Chondrocyte (in vitro differentiated cells): ENCODE measurements around the gene GPR146. TPM values are rescaled to one million over a fixed set of nuclear protein-coding genes. Genes with fewer than 3 reads are reported as not detected.

Experiments used
- DNase-seq: peaks from one replicate; pipeline ENCODE4 v3.0.0; 2021; ENCODE audit warnings: mixed read lengths, low spot score
- H3K27ac Mint-ChIP-seq: one replicate; pipeline ENCODE4 v1.8.0; 2021; ENCODE audit warnings: mild to moderate bottlenecking, moderate library complexity, mixed read lengths; ENCODE audit not compliant: unreplicated experiment
- H3K27me3 Mint-ChIP-seq: 2 replicates; pipeline ENCODE4 v1.8.0; 2021; ENCODE audit warnings: low read depth, mixed read lengths
- H3K36me3 Mint-ChIP-seq: 2 replicates; pipeline ENCODE4 v1.8.0; 2021; ENCODE audit warnings: low read depth, mixed read lengths
- H3K4me1 Mint-ChIP-seq: 2 replicates; pipeline ENCODE4 v1.8.0; 2021; ENCODE audit warnings: low read depth, mild to moderate bottlenecking, mixed read lengths
- H3K4me3 Mint-ChIP-seq: one replicate; pipeline ENCODE4 v1.8.0; 2021; ENCODE audit warnings: mild to moderate bottlenecking, moderate library complexity, mixed read lengths; ENCODE audit not compliant: unreplicated experiment
- H3K9me3 Mint-ChIP-seq: 2 replicates; pipeline ENCODE4 v1.8.0; 2021; ENCODE audit warnings: low read depth, mixed read lengths
- total RNA-seq: library from RNA; stranded (reverse); gene quantifications from 3 replicates; pipeline ENCODE4 v1.2.1, GENCODE V29; 2021
- TF ChIP-seq, protein P1 (sequence below): fragments of 200-600 bp; sonication (generic); IDR thresholded peaks from 2 replicates; pipeline ENCODE4 v1.5.0; 2021; ENCODE audit warnings: antibody characterized with exemption, mild to moderate bottlenecking, moderate library complexity

GPR146 gene
- total RNA-seq, 1 donor from 2014 or later = 3.8 TPM

GRCh38 chr7:1050956-1051690, 6.8 kb downstream of the GPR146 start:
- TF ChIP-seq, protein P1, sequence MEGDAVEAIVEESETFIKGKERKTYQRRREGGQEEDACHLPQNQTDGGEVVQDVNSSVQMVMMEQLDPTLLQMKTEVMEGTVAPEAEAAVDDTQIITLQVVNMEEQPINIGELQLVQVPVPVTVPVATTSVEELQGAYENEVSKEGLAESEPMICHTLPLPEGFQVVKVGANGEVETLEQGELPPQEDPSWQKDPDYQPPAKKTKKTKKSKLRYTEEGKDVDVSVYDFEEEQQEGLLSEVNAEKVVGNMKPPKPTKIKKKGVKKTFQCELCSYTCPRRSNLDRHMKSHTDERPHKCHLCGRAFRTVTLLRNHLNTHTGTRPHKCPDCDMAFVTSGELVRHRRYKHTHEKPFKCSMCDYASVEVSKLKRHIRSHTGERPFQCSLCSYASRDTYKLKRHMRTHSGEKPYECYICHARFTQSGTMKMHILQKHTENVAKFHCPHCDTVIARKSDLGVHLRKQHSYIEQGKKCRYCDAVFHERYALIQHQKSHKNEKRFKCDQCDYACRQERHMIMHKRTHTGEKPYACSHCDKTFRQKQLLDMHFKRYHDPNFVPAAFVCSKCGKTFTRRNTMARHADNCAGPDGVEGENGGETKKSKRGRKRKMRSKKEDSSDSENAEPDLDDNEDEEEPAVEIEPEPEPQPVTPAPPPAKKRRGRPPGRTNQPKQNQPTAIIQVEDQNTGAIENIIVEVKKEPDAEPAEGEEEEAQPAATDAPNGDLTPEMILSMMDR = no peak
- H3K36me3 Mint-ChIP-seq = no peaks in the 10 kb centered on the region
- no peaks in the 10 kb centered on the region for H3K9me3 Mint-ChIP-seq
- peak; percentile 84 for DNase-seq
- H3K27me3 Mint-ChIP-seq = no peaks in the 10 kb centered on the region
- no peak overlapping the region for H3K27ac Mint-ChIP-seq
- H3K4me1 Mint-ChIP-seq = no peaks in the 10 kb centered on the region
- H3K4me3 Mint-ChIP-seq = no peak overlapping the region

DNA sequence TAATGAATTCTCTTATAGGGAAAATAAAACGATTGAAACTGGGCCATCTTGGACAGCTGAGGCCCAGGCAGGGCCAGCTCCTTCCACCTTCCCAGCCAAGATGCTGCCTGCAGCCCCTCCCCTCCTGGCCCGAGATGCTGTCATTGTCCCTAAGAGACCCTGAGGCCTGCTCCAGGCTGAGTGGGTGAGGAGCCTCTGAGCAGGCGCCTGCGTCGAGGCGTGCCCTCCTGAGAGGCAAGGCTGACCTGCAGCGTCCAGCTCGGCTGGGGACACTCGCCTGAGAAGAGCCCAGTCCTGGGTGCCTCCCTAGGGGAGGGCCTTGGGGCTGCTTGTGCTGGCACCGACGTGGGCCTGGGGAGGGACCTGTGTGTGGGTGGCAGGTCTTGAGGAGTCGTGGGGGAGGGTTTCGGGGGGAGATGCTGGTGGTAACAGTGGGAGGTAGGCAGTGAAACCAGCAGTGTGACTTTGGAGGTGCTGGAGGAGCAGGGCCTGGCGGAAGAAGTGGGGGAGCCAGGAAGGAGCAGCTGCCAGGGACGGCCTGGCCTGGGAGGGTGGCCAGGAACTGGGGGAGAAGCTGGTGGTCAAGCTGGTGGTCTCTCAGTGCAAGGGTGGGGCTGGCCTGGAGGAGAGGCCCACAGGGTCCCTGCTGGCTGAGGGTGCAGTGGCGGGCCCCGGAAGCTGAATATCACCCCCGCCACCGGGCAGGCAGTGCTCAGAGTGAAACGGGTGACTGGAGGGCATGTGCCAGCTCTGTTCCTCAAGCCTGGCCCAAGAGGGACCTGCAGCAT, 7.9 kb downstream of the GPR146 start:
- peak; percentile 80 for DNase-seq
- Mint-ChIP-seq H3K4me1 (no peaks in the 10 kb centered on the region), H3K4me3 (no peak overlapping the region), H3K27ac (no peak overlapping the region), H3K27me3 (no peaks in the 10 kb centered on the region), H3K36me3 (no peaks in the 10 kb centered on the region), H3K9me3 (no peaks in the 10 kb centered on the region)
- TF ChIP-seq, protein P1 = no peak

DNA sequence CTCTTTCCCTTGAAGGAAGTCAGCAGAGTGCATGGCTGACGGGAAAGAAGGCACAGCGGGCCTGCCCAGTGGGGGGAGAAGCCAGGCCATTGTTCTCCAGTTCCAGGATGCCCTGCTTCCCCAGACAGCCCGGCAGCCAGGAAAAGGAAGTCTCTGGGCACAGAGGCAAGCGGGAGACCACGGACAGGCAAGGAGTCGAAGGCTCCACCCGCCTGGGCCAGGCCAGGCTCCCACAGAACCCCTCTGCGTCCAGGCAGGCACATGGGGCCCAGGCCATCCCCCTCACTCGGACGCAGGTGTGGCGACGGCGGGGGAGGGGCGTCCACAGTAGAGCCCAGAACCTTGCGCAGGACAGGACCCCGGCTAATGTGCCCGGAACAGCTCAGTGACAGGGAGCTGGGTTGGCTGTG, 8.7 kb downstream of the GPR146 start:
- H3K9me3 Mint-ChIP-seq = no peaks in the 10 kb centered on the region

DNA sequence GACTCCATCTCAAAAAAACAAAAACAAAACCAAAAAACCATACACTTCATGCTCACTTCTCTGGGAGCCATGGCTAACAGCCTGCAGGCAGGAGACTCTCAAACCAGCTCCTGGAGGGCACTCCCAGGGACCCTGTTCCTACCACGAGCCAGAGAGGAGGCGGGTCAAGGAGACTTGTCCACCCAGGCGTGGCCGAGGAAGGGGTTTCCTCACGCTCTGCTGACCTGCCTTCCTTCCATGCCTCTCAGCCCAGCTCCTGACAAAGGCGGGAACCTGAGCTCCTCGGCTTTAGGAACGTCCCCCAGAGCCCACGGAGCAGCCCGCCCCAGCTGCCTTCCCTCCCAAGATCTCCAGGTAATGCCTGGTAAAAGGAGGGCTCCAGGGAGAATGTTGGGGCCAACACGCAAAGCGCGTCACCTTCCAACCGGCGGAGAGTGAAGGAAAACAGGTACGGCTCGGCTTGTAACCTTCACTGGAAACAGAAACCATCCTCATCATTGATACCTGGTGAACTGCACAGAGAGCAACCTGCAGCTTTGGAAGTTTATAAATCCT, 9.5 kb downstream of the GPR146 start:
- Mint-ChIP-seq H3K36me3 (no peaks in the 10 kb centered on the region), H3K4me1 (peaks cover 2% of the 10 kb centered on the region), H3K9me3 (no peaks in the 10 kb centered on the region), H3K27ac (no peak overlapping the region), H3K4me3 (no peak overlapping the region), H3K27me3 (no peaks in the 10 kb centered on the region)
- TF ChIP-seq, protein P1 = no peak
- DNase-seq = peak; percentile 70

More for the DNA sequence above, 8.7 kb downstream of the GPR146 start:
- Mint-ChIP-seq H3K4me3 (no peak overlapping the region), H3K4me1 (no peaks in the 10 kb centered on the region), H3K36me3 (no peaks in the 10 kb centered on the region), H3K27me3 (no peaks in the 10 kb centered on the region), H3K27ac (no peak overlapping the region)
- DNase-seq = peak; percentile 86
- TF ChIP-seq, protein P1 = no peak

DNA sequence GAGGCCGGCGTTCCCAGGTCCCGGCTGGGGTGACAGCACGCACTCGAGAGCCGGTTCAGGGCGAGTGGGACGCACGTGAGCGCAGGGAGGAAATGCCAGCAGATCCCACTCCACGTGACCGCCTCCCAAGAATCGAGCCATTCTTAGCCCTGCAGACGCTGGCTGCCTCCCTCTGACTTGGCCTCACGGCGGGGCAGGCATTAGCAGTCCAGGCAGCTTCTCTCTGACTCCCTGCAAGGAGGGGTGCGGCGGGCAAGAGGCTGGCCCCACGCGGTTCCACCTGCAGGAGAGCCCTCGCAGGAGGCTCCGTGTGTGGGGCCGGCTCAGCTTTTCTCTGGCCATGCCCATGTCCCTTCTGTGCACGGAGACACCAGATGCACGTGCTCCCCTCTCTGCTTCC, 10.1 kb downstream of the GPR146 start:
- Mint-ChIP-seq H3K9me3 (no peaks in the 10 kb centered on the region), H3K4me3 (no peak overlapping the region), H3K4me1 (peaks cover 4% of the 10 kb centered on the region), H3K36me3 (no peaks in the 10 kb centered on the region), H3K27ac (no peak overlapping the region), H3K27me3 (no peaks in the 10 kb centered on the region)
- TF ChIP-seq, protein P1 = no peak
- peak; percentile 84 for DNase-seq
